ENCODE results near the gene FGF1.
"Not testable (repeated sequence)": the region's sequence is repeated elsewhere in the genome, so short reads cannot be mapped to it uniquely, and the experiment has no call there.

The FGF1 gene

DNA sequence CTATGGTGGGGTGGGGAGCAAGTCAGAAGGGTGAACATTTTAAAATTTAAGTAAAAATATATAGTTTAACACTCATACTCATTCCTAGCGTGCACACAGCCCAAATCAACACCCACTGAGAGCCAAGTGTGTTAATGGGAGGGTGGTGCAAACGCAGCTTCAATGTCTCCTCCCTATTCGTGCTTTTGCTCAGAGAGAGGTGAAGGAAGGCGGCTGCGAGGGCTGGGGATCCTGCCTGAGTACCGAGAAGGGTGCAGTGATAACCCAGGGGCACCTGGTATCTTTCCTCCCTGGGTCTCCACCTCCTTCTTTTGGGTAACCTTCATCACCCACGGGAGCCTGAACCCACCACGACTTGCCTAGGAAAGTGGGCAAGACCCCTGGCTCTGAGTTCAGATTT lies 35.0 kb downstream of the FGF1 start:
- TF ChIP-seq, protein P1, sequence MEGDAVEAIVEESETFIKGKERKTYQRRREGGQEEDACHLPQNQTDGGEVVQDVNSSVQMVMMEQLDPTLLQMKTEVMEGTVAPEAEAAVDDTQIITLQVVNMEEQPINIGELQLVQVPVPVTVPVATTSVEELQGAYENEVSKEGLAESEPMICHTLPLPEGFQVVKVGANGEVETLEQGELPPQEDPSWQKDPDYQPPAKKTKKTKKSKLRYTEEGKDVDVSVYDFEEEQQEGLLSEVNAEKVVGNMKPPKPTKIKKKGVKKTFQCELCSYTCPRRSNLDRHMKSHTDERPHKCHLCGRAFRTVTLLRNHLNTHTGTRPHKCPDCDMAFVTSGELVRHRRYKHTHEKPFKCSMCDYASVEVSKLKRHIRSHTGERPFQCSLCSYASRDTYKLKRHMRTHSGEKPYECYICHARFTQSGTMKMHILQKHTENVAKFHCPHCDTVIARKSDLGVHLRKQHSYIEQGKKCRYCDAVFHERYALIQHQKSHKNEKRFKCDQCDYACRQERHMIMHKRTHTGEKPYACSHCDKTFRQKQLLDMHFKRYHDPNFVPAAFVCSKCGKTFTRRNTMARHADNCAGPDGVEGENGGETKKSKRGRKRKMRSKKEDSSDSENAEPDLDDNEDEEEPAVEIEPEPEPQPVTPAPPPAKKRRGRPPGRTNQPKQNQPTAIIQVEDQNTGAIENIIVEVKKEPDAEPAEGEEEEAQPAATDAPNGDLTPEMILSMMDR (IDR thresholded peaks at IDR 0.05; ENCODE audit: control insufficient read depth, extremely low read depth, insufficient read depth) = no peak
- H3K4me3 ChIP-seq (ENCODE audit: low read depth, low read length) = no peak overlapping the region
- no peak for DNase-seq (ENCODE audit: low read depth)

DNA sequence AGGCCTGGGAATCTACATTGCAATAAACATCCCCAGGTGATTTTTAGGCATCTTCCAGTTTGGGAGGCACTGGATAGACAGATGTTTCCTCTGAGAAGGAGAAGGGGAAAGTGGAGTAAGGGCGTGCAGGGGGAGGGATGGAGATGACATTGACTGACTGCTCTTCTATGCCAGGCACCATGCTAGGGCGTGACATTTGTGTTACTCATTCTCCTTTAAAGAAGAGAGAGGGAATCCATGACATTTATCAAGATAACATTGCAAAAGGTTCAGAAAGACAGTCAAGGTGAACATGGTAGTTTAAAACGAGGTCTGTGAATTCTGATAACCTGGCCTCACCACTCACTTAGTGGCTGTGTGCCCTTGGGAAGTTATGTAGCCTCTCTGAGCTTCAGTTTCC lies 35.8 kb downstream of the FGF1 start:
- TF ChIP-seq, protein P1 (IDR thresholded peaks at IDR 0.05; ENCODE audit: control insufficient read depth, extremely low read depth, insufficient read depth) = no peak

DNA sequence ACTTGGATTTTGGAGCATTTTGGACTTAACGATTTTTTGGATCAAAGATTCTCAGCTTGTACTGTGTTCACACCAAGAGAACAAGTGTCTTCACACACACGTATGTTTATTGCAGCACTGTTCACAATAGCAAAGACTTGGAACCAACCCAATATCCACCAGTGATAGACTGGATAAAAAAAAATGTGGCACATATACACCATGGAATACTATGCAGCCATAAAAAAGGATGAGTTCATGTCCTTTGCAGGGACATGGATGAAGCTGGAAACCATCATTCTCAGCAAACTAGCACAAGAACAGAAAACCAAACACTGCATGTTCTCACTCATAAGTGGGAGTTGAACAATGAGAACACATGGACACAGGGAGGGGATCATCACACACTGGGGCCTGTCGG lies 37.8 kb downstream of the FGF1 start:
- DNase-seq (ENCODE audit: low read depth); H3K4me3 ChIP-seq (ENCODE audit: low read depth, low read length): not testable (repeated sequence)

More for the DNA sequence above, 35.8 kb downstream of the FGF1 start:
- no peak overlapping the region for H3K4me3 ChIP-seq (ENCODE audit: low read depth, low read length)
- DNase-seq (ENCODE audit: low read depth) = no peak

DNA sequence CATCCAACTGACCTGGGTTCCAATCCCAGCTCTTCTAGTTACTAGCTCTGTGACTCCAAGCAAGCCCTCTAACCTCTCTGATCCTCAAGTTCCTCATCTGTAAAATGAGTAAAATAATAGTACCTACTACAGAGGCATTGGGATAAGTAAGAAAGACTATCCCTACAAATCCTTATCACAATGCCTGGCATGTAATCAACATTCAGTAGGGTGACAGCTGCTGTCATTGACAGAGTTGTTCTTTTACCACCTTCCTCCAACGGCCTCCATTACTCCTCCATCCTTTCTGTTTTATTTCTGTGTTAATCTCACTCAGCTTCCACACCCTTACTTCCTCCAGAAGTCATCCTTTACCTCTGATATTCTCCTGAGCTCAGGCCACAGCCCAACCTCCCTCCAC lies 40.4 kb downstream of the FGF1 start:
- no peak overlapping the region for H3K4me3 ChIP-seq (ENCODE audit: low read depth, low read length)
- TF ChIP-seq, protein P1 (IDR thresholded peaks at IDR 0.05; ENCODE audit: control insufficient read depth, extremely low read depth, insufficient read depth) = no peak
- no peak for DNase-seq (ENCODE audit: low read depth)

DNA sequence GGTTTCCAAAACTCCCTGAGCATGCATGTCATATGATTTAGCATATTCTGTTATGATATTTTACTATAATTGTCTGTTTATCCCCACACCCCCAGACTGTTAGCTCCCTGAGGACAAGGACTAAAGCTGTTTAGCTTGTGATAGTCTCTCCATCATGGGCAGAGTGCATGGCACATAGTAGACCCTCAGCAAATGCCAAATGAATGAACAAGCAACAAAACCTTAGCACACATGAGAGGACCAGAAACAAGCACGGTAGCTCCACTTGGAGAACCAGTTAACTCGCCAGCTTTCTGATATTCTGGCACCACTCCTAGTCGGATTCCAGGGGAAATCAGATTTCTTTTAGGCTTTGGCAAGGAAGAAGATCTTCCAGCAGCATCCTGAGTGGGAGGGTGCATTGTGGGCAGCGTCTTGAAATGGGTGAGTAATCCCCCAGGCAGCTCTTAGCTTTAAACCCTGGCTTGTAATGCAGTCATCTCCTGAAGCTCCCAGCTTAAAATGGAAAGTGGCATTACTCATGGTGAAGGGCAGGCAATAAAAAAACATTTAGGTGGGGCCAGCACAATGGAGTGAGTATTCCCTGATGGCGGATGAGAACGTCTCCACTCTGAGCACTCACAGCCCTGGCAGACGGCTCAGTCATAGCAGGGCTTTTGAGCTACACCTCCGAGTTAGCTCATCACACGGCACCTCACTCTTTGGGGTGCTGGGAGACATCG lies 41.1 kb downstream of the FGF1 start:
- H3K4me3 ChIP-seq (ENCODE audit: low read depth, low read length) = no peak overlapping the region
- DNase-seq (ENCODE audit: low read depth) = no peak
- TF ChIP-seq, protein P1 (IDR thresholded peaks at IDR 0.05; ENCODE audit: control insufficient read depth, extremely low read depth, insufficient read depth) = no peak

DNA sequence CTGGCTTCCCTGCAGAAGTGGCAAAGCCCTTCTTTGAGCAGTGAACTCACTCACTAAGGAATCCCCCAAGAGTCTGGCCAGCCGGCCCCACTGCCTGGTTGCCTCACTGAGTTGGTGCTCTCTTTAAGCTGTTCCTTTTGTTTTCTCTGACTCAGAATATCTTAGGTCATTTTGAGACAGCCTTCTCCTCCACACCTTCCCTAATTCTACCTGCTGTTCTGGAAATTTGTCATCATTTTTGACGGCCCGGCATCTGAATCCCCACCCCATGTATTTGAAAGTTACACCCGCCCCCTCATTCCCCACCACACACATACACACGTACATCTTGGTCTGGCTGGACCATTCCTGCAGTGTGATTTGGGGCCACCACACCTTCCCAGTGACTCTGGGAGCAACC lies 41.8 kb downstream of the FGF1 start:
- H3K4me3 ChIP-seq (ENCODE audit: low read depth, low read length) = no peak overlapping the region
- TF ChIP-seq, protein P1 (IDR thresholded peaks at IDR 0.05; ENCODE audit: control insufficient read depth, extremely low read depth, insufficient read depth) = no peak
- no peak for DNase-seq (ENCODE audit: low read depth)

DNA sequence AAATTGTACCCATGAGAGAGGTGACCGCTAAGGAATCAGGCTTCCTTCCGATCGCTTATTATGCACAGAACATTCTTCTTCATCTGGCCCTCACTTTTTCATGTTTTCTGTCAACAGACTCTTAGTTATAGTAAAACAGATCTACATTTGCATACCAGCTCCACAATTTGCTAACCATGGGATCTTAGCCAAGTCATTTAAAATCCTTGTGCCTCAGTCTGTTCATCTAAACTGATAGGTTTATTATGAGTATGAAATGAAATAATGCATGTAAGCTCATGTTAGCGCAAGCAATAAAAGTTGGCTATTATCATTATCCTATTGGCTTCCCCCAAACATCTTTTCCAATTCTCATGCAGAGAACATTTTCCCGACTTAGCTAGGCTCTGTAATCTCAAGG lies 42.3 kb downstream of the FGF1 start:
- no peak for DNase-seq (ENCODE audit: low read depth)
- no peak overlapping the region for H3K4me3 ChIP-seq (ENCODE audit: low read depth, low read length)
- TF ChIP-seq, protein P1 (IDR thresholded peaks at IDR 0.05; ENCODE audit: control insufficient read depth, extremely low read depth, insufficient read depth) = no peak
